SK-N-MC (cell line): Measurements from ENCODE around the gene CPA5.

Experiments used
- DNase-seq: peaks from one replicate; pipeline ENCODE4 v3.0.0-alpha.2; 2011; ENCODE audit warnings: low read depth, low spot score
- H3K27ac ChIP-seq: fragments of 200-600 bp; sonication (generic); 2 replicates; pipeline ENCODE4 v1.5.1; 2016; ENCODE audit warnings: mixed run types
- H3K36me3 ChIP-seq: fragments of 200-600 bp; sonication (generic); 2 replicates; pipeline ENCODE4 v1.6.1; 2017; ENCODE audit warnings: antibody characterized with exemption, low read length, mixed read lengths; ENCODE audit not compliant: insufficient read depth
- H3K4me3 ChIP-seq: fragments of 200-600 bp; sonication (generic); 2 replicates; pipeline ENCODE4 v1.5.1; 2016
- H3K9ac ChIP-seq: fragments of 200-600 bp; sonication (generic); 2 replicates; pipeline ENCODE4 v1.8.0; 2017; ENCODE audit warnings: mixed run types, mixed read lengths; ENCODE audit not compliant: insufficient read length
- H3K9me3 ChIP-seq: fragments of 200-600 bp; sonication (generic); 2 replicates; pipeline ENCODE4 v1.6.1; 2017; ENCODE audit warnings: low read depth, mild to moderate bottlenecking, antibody characterized with exemption, low read length, moderate library complexity, mixed read lengths
- EZH2 ChIP-seq: fragments of 200-600 bp; sonication (generic); IDR thresholded peaks from one replicate; pipeline ENCODE4 v1.6.1; 2017; ENCODE audit warnings: antibody characterized with exemption
- FOXP2 ChIP-seq: optimal IDR thresholded peaks from 2 replicates; pipeline ENCODE3; 2011; ENCODE audit warnings: mild to moderate bottlenecking, moderate library complexity; ENCODE audit not compliant: insufficient read depth; ENCODE audit errors: extremely low read length, control extremely low read depth
- POLR2AphosphoS5 ChIP-seq: IDR thresholded peaks from 2 replicates; pipeline ENCODE4 v1.6.1; 2012; ENCODE audit warnings: mild to moderate bottlenecking, low read depth, low read length, borderline replicate concordance

CPA5 gene

DNA sequence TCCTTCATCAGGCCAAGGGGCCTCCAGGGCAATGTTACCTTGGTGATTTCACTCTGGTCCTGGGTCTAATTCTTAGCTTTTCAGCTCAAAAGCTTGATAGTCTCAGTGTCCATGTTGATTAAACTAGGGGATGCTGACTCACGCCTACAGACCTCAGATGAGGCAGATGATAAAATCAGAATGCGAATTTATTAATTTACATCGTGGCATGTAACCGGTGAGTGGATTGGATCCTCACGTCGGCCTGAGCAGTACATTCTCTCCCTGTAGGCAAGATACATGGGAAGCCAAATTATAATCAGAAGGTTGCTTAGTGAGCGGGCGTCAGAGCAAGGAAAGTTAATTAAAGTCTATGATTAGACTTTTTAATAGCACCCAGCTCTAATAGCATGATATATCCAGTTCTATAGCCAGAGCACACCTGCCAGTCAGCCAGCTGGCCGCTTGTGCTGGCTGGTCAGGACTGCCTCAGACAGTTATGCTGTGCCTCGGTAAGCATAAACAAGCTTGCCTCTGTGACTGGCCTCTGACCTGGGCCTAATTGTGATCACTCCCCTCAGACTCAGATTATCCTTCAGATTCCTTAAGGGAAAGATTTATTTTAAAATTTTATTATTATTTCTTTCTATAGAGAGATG, 20.2 kb upstream of the CPA5 start:
- TF ChIP-seq EZH2, result no peak
- no peak for TF ChIP-seq POLR2AphosphoS5
- TF ChIP-seq FOXP2, result no peak
- no peaks in the 10 kb centered on the region for H3K36me3 ChIP-seq
- no peak for DNase-seq
- no peaks in the 10 kb centered on the region for H3K9me3 ChIP-seq
- H3K27ac ChIP-seq, result no peak overlapping the region
- H3K4me3 ChIP-seq, result no peak overlapping the region
- H3K9ac ChIP-seq, result no peak overlapping the region

DNA sequence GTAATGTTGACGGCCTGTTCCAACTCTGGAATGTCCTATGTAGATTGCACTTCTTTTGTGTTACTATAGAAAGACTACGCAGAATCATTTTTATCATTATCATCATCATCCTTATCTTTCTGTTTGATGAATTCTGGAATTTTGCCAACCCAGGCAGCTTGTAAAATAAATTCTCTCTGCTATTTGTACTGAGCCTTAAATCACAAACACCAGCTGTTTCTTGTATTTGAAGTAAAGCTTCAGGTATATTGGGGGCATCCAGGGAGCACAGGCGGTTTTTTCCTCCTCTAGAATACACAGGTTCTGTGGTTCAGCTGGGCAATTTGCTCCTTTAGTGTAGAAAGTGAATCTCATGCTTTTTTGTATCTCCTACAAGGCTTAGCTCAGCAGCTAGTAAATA, 14.9 kb upstream of the CPA5 start:
- no peaks in the 10 kb centered on the region for H3K9me3 ChIP-seq
- no peak overlapping the region for H3K27ac ChIP-seq
- no peak for TF ChIP-seq POLR2AphosphoS5
- no peak for TF ChIP-seq EZH2
- no peak for TF ChIP-seq FOXP2
- no peaks in the 10 kb centered on the region for H3K36me3 ChIP-seq
- DNase-seq, result no peak
- no peak overlapping the region for H3K4me3 ChIP-seq
- no peak overlapping the region for H3K9ac ChIP-seq

DNA sequence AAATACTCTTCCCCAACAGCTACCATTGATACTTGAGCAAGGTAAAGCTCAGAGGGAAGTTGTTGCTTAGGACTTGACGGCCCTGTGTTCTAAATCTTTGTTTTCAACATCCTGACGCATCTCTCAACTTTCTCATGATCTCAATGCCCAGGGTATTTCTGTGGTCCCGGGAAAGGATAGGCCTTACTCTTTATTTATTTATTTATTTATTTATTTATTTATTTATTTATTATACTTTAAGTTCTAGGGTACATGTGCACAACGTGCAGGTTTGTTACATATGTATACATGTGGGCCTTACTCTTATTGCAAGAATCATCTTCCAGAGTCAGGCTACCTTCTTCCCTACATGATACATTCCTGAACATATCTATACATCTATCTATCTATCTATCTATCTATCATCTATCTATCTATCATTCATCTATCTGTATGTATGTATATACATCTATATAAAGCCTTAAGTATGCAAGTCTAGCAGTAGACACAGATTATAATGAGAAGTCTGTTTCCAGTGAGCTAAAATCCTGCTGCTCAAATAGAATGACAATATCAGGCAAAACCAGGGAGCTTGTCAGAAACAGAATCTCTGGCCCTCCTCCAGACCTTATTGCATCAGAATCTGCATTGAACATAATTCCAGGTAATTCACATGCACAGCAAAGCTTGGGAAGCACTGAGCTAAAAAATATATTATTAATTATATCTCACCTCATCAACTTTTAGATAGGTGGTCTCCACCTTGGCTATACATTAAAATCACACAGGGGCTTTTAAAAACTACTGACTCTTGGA, 12.2 kb upstream of the CPA5 start:
- TF ChIP-seq FOXP2 (no peak), EZH2 (no peak), POLR2AphosphoS5 (no peak)
- H3K36me3 ChIP-seq, result no peaks in the 10 kb centered on the region
- H3K9ac ChIP-seq, result no peak overlapping the region
- no peak overlapping the region for H3K4me3 ChIP-seq
- no peak overlapping the region for H3K27ac ChIP-seq
- no peaks in the 10 kb centered on the region for H3K9me3 ChIP-seq
- DNase-seq, result no peak

DNA sequence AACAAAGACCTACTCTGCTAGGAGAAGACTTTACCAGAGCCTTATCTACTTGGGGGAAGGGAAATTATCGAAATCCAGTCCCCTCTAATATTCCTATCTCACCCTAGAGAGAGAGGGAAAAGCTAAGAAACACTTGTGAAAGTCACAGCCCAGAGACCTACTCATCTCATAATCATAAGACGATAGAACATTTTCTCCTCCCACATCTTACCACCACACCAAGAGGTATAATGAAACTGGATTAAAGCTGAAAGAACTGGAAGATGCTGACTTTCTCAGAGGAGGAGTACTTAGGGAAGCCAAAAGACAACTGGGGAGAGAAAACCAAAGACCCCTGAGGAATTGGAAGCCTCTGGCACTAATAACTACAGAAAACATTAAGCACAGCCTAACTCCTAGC, 10.8 kb upstream of the CPA5 start:
- Histone ChIP-seq H3K9ac (no peak overlapping the region), H3K27ac (no peak overlapping the region), H3K9me3 (no peaks in the 10 kb centered on the region), H3K36me3 (no peaks in the 10 kb centered on the region), H3K4me3 (no peak overlapping the region)
- no peak for TF ChIP-seq FOXP2
- TF ChIP-seq EZH2, result no peak
- TF ChIP-seq POLR2AphosphoS5, result no peak
- DNase-seq, result no peak

DNA sequence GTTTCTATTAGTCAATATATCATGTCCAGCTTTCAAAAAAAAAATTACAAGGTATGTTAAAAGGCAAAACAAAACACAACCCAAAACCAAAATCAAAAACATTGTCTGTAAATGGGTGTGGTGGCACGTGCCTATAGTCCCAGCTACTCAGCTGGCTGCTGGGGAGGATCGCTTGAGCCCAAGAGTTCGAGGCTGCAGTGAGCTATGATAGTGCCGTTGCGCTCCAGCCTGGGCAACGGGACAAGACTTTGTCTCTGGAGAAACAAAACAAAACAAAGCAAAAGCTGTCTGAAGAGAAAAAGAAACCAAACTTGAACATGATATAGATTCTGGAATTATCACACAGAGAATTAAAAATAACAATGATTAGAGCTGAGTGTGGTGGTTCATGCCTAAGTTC, 10.3 kb upstream of the CPA5 start:
- no peak for TF ChIP-seq EZH2
- no peak for TF ChIP-seq POLR2AphosphoS5
- no peak for TF ChIP-seq FOXP2
- no peak overlapping the region for H3K4me3 ChIP-seq
- no peak for DNase-seq
- H3K36me3 ChIP-seq, result no peaks in the 10 kb centered on the region
- H3K9ac ChIP-seq, result no peak overlapping the region
- H3K9me3 ChIP-seq, result no peaks in the 10 kb centered on the region
- H3K27ac ChIP-seq, result no peak overlapping the region

DNA sequence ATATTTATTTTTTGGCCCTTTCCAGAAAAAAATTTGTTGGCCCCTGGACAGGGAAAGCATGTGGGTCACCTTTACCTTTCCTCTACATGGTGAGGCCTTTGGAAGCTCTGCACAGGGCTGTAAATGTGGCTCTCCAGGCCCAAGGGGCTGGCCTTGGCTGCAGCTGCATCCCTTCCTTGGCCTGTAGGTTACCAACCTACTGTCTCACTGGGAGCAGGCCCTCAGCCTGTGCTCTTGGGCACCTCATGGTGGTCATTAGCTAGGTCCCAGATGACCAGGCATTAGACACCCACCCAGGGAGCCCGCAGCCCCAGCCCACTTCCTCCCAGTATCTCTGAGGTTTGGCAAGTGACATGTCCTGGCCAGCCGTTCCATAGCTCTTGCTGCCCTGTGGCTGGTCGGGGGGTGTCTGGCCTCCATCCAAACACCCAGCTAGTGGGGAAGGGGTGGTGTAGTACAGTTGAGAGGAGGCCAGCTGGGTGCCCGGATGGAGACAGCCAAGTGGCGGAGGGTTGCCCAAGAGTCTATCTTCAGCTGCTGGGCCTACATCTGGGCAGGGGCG, 7.1 kb upstream of the CPA5 start:
- H3K9me3 ChIP-seq, result no peaks in the 10 kb centered on the region
- no peak overlapping the region for H3K9ac ChIP-seq
- TF ChIP-seq FOXP2 (no peak), POLR2AphosphoS5 (no peak), EZH2 (no peak)
- no peaks in the 10 kb centered on the region for H3K36me3 ChIP-seq
- H3K4me3 ChIP-seq, result no peak overlapping the region
- DNase-seq, result no peak
- H3K27ac ChIP-seq, result no peak overlapping the region

DNA sequence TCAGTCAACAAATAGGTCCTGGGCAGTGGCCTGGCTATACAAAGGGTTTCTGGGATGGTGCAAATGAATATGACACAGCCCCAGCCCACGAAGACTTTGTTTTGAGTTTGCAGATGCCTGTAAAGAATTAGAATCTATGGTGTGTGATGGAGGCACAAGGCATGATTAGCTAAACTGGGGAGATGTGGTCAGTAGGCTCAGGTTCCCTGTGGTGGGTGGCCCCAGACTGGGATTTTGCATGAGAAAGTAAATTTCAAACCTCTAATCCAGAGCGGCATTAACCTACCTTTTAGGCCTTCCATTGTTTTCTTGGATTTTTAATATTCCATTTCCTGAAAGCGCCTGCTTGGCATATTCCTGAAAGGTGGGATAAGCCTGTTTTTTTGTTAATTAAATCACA, 6.4 kb upstream of the CPA5 start:
- H3K4me3 ChIP-seq, result no peak overlapping the region
- H3K9ac ChIP-seq, result no peak overlapping the region
- no peak for DNase-seq
- H3K36me3 ChIP-seq, result no peaks in the 10 kb centered on the region
- no peaks in the 10 kb centered on the region for H3K9me3 ChIP-seq
- H3K27ac ChIP-seq, result no peak overlapping the region
- TF ChIP-seq FOXP2 (no peak), POLR2AphosphoS5 (no peak), EZH2 (no peak)

DNA sequence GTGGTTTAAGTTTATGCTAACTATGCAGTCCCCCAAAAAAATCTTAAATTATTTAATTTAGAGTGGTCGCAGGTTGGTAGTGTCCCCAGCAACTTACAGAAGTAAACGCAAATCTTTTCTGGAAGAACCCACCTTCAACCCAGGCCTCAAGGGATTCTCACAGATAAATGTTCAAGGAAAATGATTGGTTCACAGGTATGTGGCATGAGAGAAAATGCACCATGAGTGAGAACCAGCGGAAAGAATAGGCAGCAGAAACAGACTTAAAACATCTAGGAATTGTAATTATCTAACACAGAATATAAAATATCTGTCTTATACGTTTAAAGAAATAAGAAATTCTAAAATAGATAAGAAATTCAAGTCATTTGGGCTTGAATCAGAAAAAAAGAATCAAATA, 2.7 kb upstream of the CPA5 start:
- no peak for TF ChIP-seq POLR2AphosphoS5
- TF ChIP-seq EZH2, result no peak
- no peak for TF ChIP-seq FOXP2
- no peak for DNase-seq
- H3K9ac ChIP-seq, result no peak overlapping the region

More for the DNA sequence above, 2.7 kb upstream of the CPA5 start:
- Histone ChIP-seq H3K4me3 (no peak overlapping the region), H3K27ac (no peak overlapping the region), H3K36me3 (no peaks in the 10 kb centered on the region), H3K9me3 (no peaks in the 10 kb centered on the region)
